Duodenal mucosa (tissue), 2 donors: ENCODE data around the gene AKAP6.

Source experiments
- H3K27ac ChIP-seq: one replicate; pipeline ENCODE4 v1.7.0; 2013; ENCODE audit warnings: low read depth, low read length
- H3K27me3 ChIP-seq, 2 donors: one replicate each; pipeline ENCODE4 v1.7.0; 2013; ENCODE audit warnings: low read length in 2 of 2, control low read depth in 1 of 2; ENCODE audit not compliant: insufficient read depth in 2 of 2, control insufficient read depth in 1 of 2
- H3K36me3 ChIP-seq, 2 donors: one replicate each; pipeline ENCODE4 v1.7.0; 2013; ENCODE audit warnings: low read length in 2 of 2, control low read depth in 1 of 2; ENCODE audit not compliant: insufficient read depth in 2 of 2, control insufficient read depth in 1 of 2
- H3K4me1 ChIP-seq, 2 donors: one replicate each; pipeline ENCODE4 v1.7.0; 2013; ENCODE audit warnings: low read length in 2 of 2, control low read depth in 1 of 2; ENCODE audit not compliant: insufficient read depth in 2 of 2, control insufficient read depth in 1 of 2
- H3K4me3 ChIP-seq, 2 donors: one replicate each; pipeline ENCODE4 v1.7.0; 2013; ENCODE audit warnings: low read length in 2 of 2, low read depth in 1 of 2
- H3K9ac ChIP-seq, 2 donors: one replicate each; pipeline ENCODE4 v1.7.0; 2013; ENCODE audit warnings: low read length in 2 of 2, low read depth in 1 of 2
- H3K9me3 ChIP-seq, 2 donors: one replicate each; pipeline ENCODE4 v1.7.0; 2013; ENCODE audit warnings: low read length in 2 of 2, control low read depth in 1 of 2; ENCODE audit not compliant: control insufficient read depth in 1 of 2

AKAP6 gene

DNA sequence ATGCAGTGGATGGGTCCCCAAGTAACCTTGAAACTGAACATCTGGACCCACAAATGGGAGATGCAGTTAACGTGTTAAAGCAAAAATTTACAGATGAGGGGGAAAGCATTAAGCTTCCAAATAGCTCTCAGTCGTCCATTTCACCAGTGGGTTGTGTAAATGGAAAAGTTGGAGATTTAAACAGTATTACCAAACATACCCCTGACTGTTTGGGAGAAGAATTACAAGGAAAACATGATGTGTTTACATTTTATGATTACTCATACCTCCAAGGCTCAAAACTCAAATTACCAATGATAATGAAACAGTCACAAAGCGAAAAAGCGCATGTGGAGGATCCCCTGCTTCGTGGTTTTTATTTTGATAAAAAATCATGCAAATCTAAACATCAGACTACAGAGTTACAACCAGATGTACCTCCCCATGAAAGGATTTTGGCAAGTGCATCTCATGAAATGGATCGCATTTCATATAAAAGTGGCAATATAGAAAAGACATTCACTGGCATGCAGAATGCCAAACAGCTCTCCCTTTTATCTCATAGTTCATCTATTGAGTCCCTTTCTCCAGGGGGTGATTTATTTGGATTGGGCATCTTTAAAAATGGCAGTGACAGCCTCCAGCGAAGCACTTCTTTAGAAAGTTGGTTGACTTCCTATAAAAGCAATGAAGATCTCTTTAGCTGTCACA, 493.0 kb downstream of the AKAP6 start:
- H3K4me3 ChIP-seq = no peak overlapping the region
- no peaks in the 10 kb centered on the region for H3K9me3 ChIP-seq
- H3K36me3 ChIP-seq = no peaks in the 10 kb centered on the region
- H3K27ac ChIP-seq = no peak overlapping the region
- no peak overlapping the region for H3K9ac ChIP-seq
- no peaks in the 10 kb centered on the region for H3K27me3 ChIP-seq
- H3K4me1 ChIP-seq = no peaks in the 10 kb centered on the region

DNA sequence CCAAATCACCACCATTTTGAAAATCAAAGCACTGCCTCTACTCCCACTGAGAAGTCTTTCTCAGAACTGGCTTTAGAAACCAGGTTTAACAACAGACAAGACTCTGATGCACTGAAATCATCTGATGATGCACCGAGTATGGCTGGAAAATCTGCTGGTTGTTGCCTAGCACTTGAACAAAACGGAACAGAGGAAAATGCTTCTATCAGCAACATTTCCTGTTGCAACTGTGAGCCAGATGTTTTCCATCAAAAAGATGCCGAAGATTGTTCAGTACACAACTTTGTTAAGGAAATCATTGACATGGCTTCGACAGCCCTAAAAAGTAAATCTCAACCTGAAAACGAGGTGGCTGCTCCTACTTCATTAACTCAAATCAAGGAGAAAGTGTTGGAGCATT, 494.6 kb downstream of the AKAP6 start:
- Histone ChIP-seq H3K27me3 (no peaks in the 10 kb centered on the region), H3K9ac (no peak overlapping the region), H3K36me3 (no peaks in the 10 kb centered on the region), H3K4me3 (no peak overlapping the region), H3K9me3 (no peaks in the 10 kb centered on the region), H3K27ac (no peak overlapping the region), H3K4me1 (no peaks in the 10 kb centered on the region)

DNA sequence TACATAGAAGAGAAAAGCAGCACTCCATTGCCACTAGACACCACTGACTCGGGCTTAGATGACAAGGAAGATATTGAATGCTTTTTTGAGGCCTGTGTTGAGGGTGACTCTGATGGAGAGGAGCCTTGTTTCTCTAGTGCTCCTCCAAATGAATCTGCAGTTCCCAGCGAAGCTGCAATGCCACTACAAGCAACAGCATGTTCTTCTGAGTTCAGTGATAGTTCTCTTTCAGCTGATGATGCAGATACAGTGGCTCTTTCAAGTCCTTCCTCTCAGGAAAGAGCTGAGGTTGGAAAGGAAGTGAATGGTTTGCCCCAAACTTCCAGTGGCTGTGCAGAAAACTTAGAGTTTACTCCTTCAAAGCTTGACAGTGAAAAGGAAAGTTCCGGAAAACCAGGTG, 495.1 kb downstream of the AKAP6 start:
- no peaks in the 10 kb centered on the region for H3K9me3 ChIP-seq
- H3K4me1 ChIP-seq = no peaks in the 10 kb centered on the region
- no peak overlapping the region for H3K9ac ChIP-seq
- no peaks in the 10 kb centered on the region for H3K36me3 ChIP-seq
- H3K4me3 ChIP-seq = no peak overlapping the region
- no peak overlapping the region for H3K27ac ChIP-seq
- no peaks in the 10 kb centered on the region for H3K27me3 ChIP-seq

DNA sequence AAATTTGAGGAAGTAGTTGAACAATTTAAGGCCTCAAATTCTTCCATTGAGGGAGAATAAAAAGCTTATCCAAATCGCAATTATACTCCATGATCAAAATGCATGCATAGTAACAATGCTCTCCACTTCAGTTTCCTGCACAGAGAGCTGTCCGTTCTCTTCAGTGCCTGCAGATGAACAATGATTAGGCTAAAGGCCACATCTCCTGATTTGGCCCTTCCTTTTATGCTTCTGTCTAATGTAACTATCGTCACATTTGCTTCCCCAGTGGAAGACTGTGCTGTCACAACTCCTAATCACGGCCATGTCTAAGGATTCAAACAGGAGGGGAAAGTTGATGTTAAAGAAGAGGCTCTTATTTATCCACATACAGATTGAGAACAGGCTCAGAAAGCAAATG, 496.0 kb downstream of the AKAP6 start:
- Histone ChIP-seq H3K9me3 (no peaks in the 10 kb centered on the region), H3K4me3 (no peak overlapping the region), H3K4me1 (no peaks in the 10 kb centered on the region), H3K27me3 (no peaks in the 10 kb centered on the region), H3K27ac (no peak overlapping the region), H3K9ac (no peak overlapping the region), H3K36me3 (no peaks in the 10 kb centered on the region)

DNA sequence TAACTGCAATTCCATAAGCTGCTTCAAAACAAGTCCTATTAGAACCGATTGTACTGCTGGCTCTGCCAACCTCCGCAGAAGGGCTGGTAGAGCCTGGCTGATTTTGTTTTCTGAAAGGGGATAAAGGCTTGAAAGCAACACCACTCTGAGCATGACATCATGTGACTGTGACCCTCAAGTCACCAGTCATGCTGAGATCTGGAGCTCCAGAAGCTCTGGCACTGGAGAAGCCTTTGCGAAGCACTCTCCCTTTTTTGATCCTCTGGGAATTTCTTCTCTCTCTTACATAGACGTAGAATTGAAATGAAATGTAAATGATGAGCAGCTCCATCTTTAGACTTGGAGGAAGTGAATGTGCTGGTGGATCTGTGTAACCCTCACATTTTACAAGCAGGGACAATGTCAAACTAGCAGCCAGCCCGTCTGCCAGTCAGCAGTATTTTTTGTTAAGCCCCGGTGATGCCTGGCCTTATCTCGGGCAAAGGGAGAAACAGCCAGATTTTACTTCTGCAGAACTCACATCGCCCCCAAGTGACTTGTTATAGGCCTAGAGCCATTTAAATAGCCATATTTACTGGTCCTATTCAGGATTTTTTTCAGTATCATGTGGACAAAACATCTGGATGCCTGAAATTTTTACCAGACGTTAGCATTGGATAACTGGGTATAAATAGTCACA, 497.4 kb downstream of the AKAP6 start:
- H3K9me3 ChIP-seq = no peaks in the 10 kb centered on the region
- H3K4me3 ChIP-seq = no peak overlapping the region
- H3K9ac ChIP-seq = no peak overlapping the region
- H3K27ac ChIP-seq = no peak overlapping the region
- H3K36me3 ChIP-seq = no peaks in the 10 kb centered on the region
- H3K27me3 ChIP-seq = no peaks in the 10 kb centered on the region
- no peaks in the 10 kb centered on the region for H3K4me1 ChIP-seq

DNA sequence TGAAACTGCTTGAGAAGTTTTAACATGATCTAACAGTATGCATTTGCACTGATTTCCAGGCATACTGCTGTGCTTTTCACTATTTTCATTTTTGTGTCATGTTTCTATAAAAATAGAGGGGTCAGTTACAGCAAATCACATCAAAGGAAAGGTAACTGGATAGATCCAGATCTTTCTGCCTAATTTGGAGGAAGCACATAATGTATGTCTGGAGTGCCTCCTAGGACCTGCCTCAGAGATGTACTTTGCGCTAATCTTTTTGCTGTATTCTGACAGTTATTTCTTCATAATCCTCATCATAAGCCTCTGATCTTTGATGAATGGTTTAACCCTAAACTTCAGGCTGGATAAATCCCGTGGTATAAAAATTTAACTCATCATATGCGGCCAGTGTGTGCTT, 498.4 kb downstream of the AKAP6 start:
- Histone ChIP-seq H3K9me3 (no peaks in the 10 kb centered on the region), H3K27me3 (no peaks in the 10 kb centered on the region), H3K4me3 (no peak overlapping the region), H3K4me1 (no peaks in the 10 kb centered on the region), H3K9ac (no peak overlapping the region), H3K36me3 (no peaks in the 10 kb centered on the region), H3K27ac (no peak overlapping the region)

DNA sequence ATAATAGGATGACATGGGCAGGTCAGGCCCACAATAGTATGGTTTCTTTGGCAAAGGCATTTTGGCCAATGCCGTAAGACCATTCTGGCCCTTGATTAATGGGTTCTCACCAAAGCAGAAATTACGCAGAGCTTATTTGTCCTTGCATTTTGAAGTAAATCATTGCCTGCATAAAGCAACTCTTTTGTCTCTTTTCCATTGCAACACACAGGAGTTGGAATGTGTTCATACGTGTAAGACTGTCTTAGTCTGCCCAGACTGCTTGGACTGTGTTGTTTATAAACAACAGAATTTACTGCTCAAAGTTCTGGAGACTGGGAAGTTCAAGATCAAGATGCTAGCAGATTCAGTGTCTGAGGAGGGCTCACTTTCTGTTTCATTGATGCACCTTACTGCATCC, 506.8 kb downstream of the AKAP6 start:
- no peaks in the 10 kb centered on the region for H3K4me1 ChIP-seq
- no peak overlapping the region for H3K27ac ChIP-seq

DNA sequence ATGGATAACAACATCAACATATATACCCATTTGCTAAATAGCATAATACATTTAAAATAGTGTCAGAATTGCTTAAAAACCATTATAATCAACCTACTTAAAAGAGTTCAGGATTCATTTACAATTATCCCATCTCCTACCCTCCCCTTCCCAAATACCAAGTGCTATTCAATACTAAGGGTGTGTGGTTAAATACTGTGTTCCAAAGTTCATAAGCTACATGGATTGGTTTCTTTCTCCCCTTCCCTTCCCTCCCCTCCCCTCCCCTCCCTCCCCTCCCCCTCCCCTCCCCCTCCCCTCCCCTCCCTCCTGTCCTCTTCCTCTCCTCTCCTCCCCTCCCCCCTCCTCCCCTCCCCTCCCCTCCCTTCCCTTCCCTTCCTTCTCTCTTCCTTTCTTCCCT, 512.6 kb downstream of the AKAP6 start:
- H3K36me3 ChIP-seq = no peaks in the 10 kb centered on the region
- no peak overlapping the region for H3K9ac ChIP-seq
- no peaks in the 10 kb centered on the region for H3K9me3 ChIP-seq
- H3K4me3 ChIP-seq = no peak overlapping the region
- no peak overlapping the region for H3K27ac ChIP-seq
- H3K27me3 ChIP-seq = no peaks in the 10 kb centered on the region
- H3K4me1 ChIP-seq = no peaks in the 10 kb centered on the region

More for the DNA sequence above, 506.8 kb downstream of the AKAP6 start:
- Histone ChIP-seq H3K9ac (no peak overlapping the region), H3K9me3 (no peaks in the 10 kb centered on the region), H3K36me3 (no peaks in the 10 kb centered on the region), H3K27me3 (no peaks in the 10 kb centered on the region), H3K4me3 (no peak overlapping the region)

DNA sequence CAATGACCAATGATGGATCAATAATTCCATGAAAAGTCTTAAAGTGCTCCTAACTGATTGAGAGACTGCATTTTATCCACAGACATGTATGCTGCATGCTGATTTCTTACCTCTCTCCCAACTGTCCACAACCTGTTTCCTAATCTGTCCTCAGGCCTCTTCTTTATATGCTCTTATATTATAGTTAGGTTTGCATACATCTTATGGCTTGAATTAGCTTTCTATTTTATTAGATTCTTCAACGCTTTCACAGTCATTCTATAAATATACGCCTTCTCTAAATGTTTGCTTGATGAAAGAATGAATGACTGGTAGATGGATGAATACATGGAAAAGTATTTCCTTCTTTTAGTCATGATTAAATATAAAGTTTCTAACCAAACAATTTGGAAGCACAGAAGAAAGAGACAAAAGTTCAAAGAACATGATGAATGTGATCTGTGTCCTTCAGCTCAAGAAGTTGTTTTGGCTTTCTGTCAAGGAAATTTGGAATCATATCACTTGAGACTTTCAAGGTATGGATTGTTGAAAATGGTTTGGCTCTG, 517.8 kb downstream of the AKAP6 start:
- H3K36me3 ChIP-seq = no peaks in the 10 kb centered on the region

DNA sequence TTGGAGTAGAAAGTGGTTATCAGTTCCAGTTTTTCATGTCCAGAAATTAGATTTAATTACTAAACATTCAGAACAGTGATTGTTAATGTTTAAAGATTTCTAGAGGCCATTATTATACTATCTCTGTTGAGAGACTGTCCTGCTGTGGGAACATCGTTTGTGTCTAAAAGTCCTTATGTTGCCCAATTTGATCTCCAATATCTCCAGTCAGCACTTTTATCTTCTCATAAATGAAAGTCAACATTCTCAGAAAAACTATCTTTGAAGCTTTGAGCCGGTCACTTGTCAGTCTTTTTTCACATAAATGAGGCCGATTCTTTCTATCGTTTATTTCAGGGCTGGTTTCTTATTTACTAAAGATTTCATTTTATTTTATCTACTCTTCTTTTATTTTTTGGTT, 518.8 kb downstream of the AKAP6 start:
- H3K4me3 ChIP-seq = no peak overlapping the region
- no peaks in the 10 kb centered on the region for H3K4me1 ChIP-seq
- H3K27ac ChIP-seq = no peak overlapping the region
- no peaks in the 10 kb centered on the region for H3K36me3 ChIP-seq
- no peaks in the 10 kb centered on the region for H3K27me3 ChIP-seq
- no peak overlapping the region for H3K9ac ChIP-seq
- H3K9me3 ChIP-seq = no peaks in the 10 kb centered on the region

More for the DNA sequence above, 517.8 kb downstream of the AKAP6 start:
- Histone ChIP-seq H3K4me1 (no peaks in the 10 kb centered on the region), H3K27ac (no peak overlapping the region), H3K9me3 (no peaks in the 10 kb centered on the region), H3K27me3 (no peaks in the 10 kb centered on the region), H3K4me3 (no peak overlapping the region), H3K9ac (no peak overlapping the region)
